Stimulated activated naive CD8-positive, alpha-beta T cell treated with anti-CD3 and anti-CD28 coated beads, Interleukin-15, amount 100 ng/mL, for 72 hours (primary cell): ENCODE data around the gene RB1.

ENCODE experiments used
- ATAC-seq: fragments of 150-1000 bp; cut with Tn5 transposase; 2 replicates; pipeline ENCODE4 v1.10.0; 2021; ENCODE audit warnings: mild to moderate bottlenecking, moderate library complexity
- DNase-seq, 2 donors: peaks; one replicate each; pipeline ENCODE4 v3.0.0; 2021 to 2022
- H3K27ac Mint-ChIP-seq, 2 donors: one replicate each; pipeline ENCODE4 v1.8.0; 2022; ENCODE audit warnings: mild to moderate bottlenecking in 2 of 2, mixed read lengths in 2 of 2, moderate library complexity in 2 of 2
- H3K27me3 Mint-ChIP-seq: one replicate; pipeline ENCODE4 v1.8.0; 2022; ENCODE audit warnings: mixed read lengths
- H3K4me1 Mint-ChIP-seq: one replicate; pipeline ENCODE4 v1.8.0; 2022; ENCODE audit warnings: mild to moderate bottlenecking, mixed read lengths
- H3K4me3 Mint-ChIP-seq, 2 donors: one replicate each; pipeline ENCODE4 v1.8.0; 2022; ENCODE audit warnings: mild to moderate bottlenecking in 2 of 2, mixed read lengths in 2 of 2, moderate library complexity in 1 of 2
- H3K9me3 Mint-ChIP-seq, 2 donors: one replicate each; pipeline ENCODE4 v1.8.0; 2022; ENCODE audit warnings: mixed read lengths in 2 of 2

RB1 gene

GRCh38 chr13:48303359-48304142, at the start of gene RB1:
TSS of gene RB1 (plus strand) at chr13:48303751. CDS start at chr13:48303913, 162 bp downstream.
- DNase-seq: peak; percentile 88 to 93
- peaks cover 41% of the 10 kb centered on the region for H3K4me1 Mint-ChIP-seq
- ATAC-seq: peak; percentile 92
- H3K4me3 Mint-ChIP-seq: peak within 1 kb of the TSS; percentile 90 to 93
- H3K27me3 Mint-ChIP-seq: no peaks in the 10 kb centered on the region
- peak within 1 kb of the TSS; percentile 93 to 98 for H3K27ac Mint-ChIP-seq
- no peaks in the 10 kb centered on the region for H3K9me3 Mint-ChIP-seq

GRCh38 chr13:48253849-48254248, 49.7 kb upstream of the RB1 start:
- peaks cover 68% of the 10 kb centered on the region for H3K4me1 Mint-ChIP-seq
- no peak overlapping the region for H3K4me3 Mint-ChIP-seq
- H3K27ac Mint-ChIP-seq: no peak overlapping the region
- ATAC-seq (no peak), DNase-seq (no peak)
- no peaks in the 10 kb centered on the region for H3K27me3 Mint-ChIP-seq
- no peaks in the 10 kb centered on the region for H3K9me3 Mint-ChIP-seq

- peak overlapping the region in 1 of 2 donors; percentile 63 for H3K27ac Mint-ChIP-seq
- no peaks in the 10 kb centered on the region for H3K9me3 Mint-ChIP-seq
- DNase-seq (no peak), ATAC-seq (no peak)
- H3K4me3 Mint-ChIP-seq: no peak overlapping the region
- H3K27me3 Mint-ChIP-seq: no peaks in the 10 kb centered on the region
- H3K4me1 Mint-ChIP-seq: peaks cover 70% of the 10 kb centered on the region
Observed at GRCh38 chr13:48255090-48255489, 48.5 kb upstream of the RB1 start.

GRCh38 chr13:48255954-48256353, 47.6 kb upstream of the RB1 start:
- peak overlapping the region in 1 of 2 donors; percentile 52 for H3K27ac Mint-ChIP-seq
- H3K4me1 Mint-ChIP-seq: peaks cover 67% of the 10 kb centered on the region
- no peak overlapping the region for H3K4me3 Mint-ChIP-seq
- no peaks in the 10 kb centered on the region for H3K9me3 Mint-ChIP-seq
- H3K27me3 Mint-ChIP-seq: no peaks in the 10 kb centered on the region
- ATAC-seq: peak; percentile 57
- no peak for DNase-seq

GRCh38 chr13:48258002-48258401, 45.5 kb upstream of the RB1 start:
- Mint-ChIP-seq H3K27ac (no peak overlapping the region), H3K27me3 (no peaks in the 10 kb centered on the region), H3K4me1 (peaks cover 58% of the 10 kb centered on the region)

GRCh38 chr13:48258430-48258829, 45.1 kb upstream of the RB1 start:
- Mint-ChIP-seq H3K27me3 (no peaks in the 10 kb centered on the region), H3K9me3 (no peaks in the 10 kb centered on the region), H3K27ac (no peak overlapping the region), H3K4me3 (no peak overlapping the region), H3K4me1 (peaks cover 62% of the 10 kb centered on the region)
- DNase-seq (no peak), ATAC-seq (no peak)

More at GRCh38 chr13:48258002-48258401, 45.5 kb upstream of the RB1 start:
- DNase-seq (no peak), ATAC-seq (no peak)
- Mint-ChIP-seq H3K9me3 (no peaks in the 10 kb centered on the region), H3K4me3 (no peak overlapping the region)

GRCh38 chr13:48260970-48261369, 42.6 kb upstream of the RB1 start:
- DNase-seq (no peak), ATAC-seq (no peak)
- no peaks in the 10 kb centered on the region for H3K9me3 Mint-ChIP-seq
- H3K27ac Mint-ChIP-seq: no peak overlapping the region
- H3K4me3 Mint-ChIP-seq: no peak overlapping the region
- no peaks in the 10 kb centered on the region for H3K27me3 Mint-ChIP-seq
- peaks cover 72% of the 10 kb centered on the region for H3K4me1 Mint-ChIP-seq

GRCh38 chr13:48263196-48263595, 40.4 kb upstream of the RB1 start:
- Mint-ChIP-seq H3K27ac (no peak overlapping the region), H3K9me3 (no peaks in the 10 kb centered on the region), H3K4me1 (peaks cover 63% of the 10 kb centered on the region), H3K27me3 (no peaks in the 10 kb centered on the region), H3K4me3 (no peak overlapping the region)
- no peak for DNase-seq
- no peak for ATAC-seq

- H3K4me1 Mint-ChIP-seq: peaks cover 59% of the 10 kb centered on the region
- no peak overlapping the region for H3K27ac Mint-ChIP-seq
Observed at GRCh38 chr13:48264058-48264457, 39.5 kb upstream of the RB1 start.

GRCh38 chr13:48265217-48265815, 38.2 kb upstream of the RB1 start:
- H3K27me3 Mint-ChIP-seq: no peaks in the 10 kb centered on the region
- ATAC-seq (peak; percentile 90), DNase-seq (peak in 1 of 2 donors; percentile 42)
- H3K4me3 Mint-ChIP-seq: peak overlapping the region; percentile 42 to 67
- peak overlapping the region in 1 of 2 donors; percentile 81 for H3K27ac Mint-ChIP-seq
- no peaks in the 10 kb centered on the region for H3K9me3 Mint-ChIP-seq
- peaks cover 49% of the 10 kb centered on the region for H3K4me1 Mint-ChIP-seq

More at GRCh38 chr13:48264058-48264457, 39.5 kb upstream of the RB1 start:
- H3K9me3 Mint-ChIP-seq: no peaks in the 10 kb centered on the region
- no peaks in the 10 kb centered on the region for H3K27me3 Mint-ChIP-seq
- no peak for ATAC-seq
- peak overlapping the region in 1 of 2 donors; percentile 3 for H3K4me3 Mint-ChIP-seq
- DNase-seq: no peak

- Mint-ChIP-seq H3K27me3 (no peaks in the 10 kb centered on the region), H3K4me3 (peak overlapping the region; percentile 1 to 22), H3K4me1 (peaks cover 44% of the 10 kb centered on the region), H3K27ac (no peak overlapping the region), H3K9me3 (no peaks in the 10 kb centered on the region)
- DNase-seq: no peak
- peak; percentile 76 for ATAC-seq
Observed at GRCh38 chr13:48266150-48266549, 37.4 kb upstream of the RB1 start.

- Mint-ChIP-seq H3K4me1 (peaks cover 44% of the 10 kb centered on the region), H3K27me3 (no peaks in the 10 kb centered on the region), H3K4me3 (no peak overlapping the region), H3K9me3 (no peaks in the 10 kb centered on the region), H3K27ac (no peak overlapping the region)
- no peak for DNase-seq
- ATAC-seq: no peak
Observed at GRCh38 chr13:48266701-48267639, 36.6 kb upstream of the RB1 start.

GRCh38 chr13:48268019-48268418, 35.5 kb upstream of the RB1 start:
- no peak for DNase-seq
- Mint-ChIP-seq H3K27me3 (no peaks in the 10 kb centered on the region), H3K4me3 (no peak overlapping the region), H3K27ac (no peak overlapping the region), H3K9me3 (no peaks in the 10 kb centered on the region), H3K4me1 (peaks cover 36% of the 10 kb centered on the region)
- ATAC-seq: no peak

GRCh38 chr13:48273346-48273745, 30.2 kb upstream of the RB1 start:
- ATAC-seq (no peak), DNase-seq (no peak)
- H3K9me3 Mint-ChIP-seq: no peaks in the 10 kb centered on the region
- H3K4me3 Mint-ChIP-seq: no peak overlapping the region
- H3K27me3 Mint-ChIP-seq: no peaks in the 10 kb centered on the region
- no peak overlapping the region for H3K27ac Mint-ChIP-seq
- peaks cover 8% of the 10 kb centered on the region for H3K4me1 Mint-ChIP-seq

GRCh38 chr13:48275507-48275906, 28.0 kb upstream of the RB1 start:
- Mint-ChIP-seq H3K4me3 (no peak overlapping the region), H3K4me1 (peaks cover 8% of the 10 kb centered on the region), H3K27me3 (no peaks in the 10 kb centered on the region), H3K9me3 (no peaks in the 10 kb centered on the region), H3K27ac (peak overlapping the region in 1 of 2 donors; percentile 57)
- DNase-seq (no peak), ATAC-seq (no peak)
